Parathyroid adenoma (tissue), 2 donors: Measurements from ENCODE around the gene ZNF236.

ENCODE experiments used
- H2AFZ ChIP-seq: fragments of 300-600 bp; sonication (generic); one replicate; pipeline ENCODE4 v1.7.0; 2017; ENCODE audit warnings: antibody characterized with exemption, mild to moderate bottlenecking
- H3K27ac ChIP-seq: fragments of 300-600 bp; sonication (generic); one replicate; pipeline ENCODE4 v1.7.0; 2017
- H3K27me3 ChIP-seq: fragments of 300-600 bp; sonication (generic); one replicate; pipeline ENCODE4 v1.7.0; 2017; ENCODE audit warnings: low read length; ENCODE audit not compliant: control insufficient read depth, insufficient read depth
- H3K36me3 ChIP-seq: fragments of 300-600 bp; sonication (generic); one replicate; pipeline ENCODE4 v1.7.0; 2017; ENCODE audit warnings: low read length; ENCODE audit not compliant: control insufficient read depth, insufficient read depth
- H3K4me1 ChIP-seq: fragments of 300-600 bp; sonication (generic); one replicate; pipeline ENCODE4 v1.7.0; 2017; ENCODE audit warnings: control low read depth
- H3K4me2 ChIP-seq: fragments of 300-600 bp; sonication (generic); one replicate; pipeline ENCODE4 v1.7.0; 2017; ENCODE audit warnings: low read length
- H3K4me3 ChIP-seq: fragments of 300-600 bp; sonication (generic); one replicate; pipeline ENCODE4 v1.7.0; 2017; ENCODE audit warnings: low read depth, low read length
- H3K79me2 ChIP-seq: fragments of 300-600 bp; sonication (generic); one replicate; pipeline ENCODE4 v1.7.0; 2017; ENCODE audit warnings: control low read depth
- H3K9ac ChIP-seq: fragments of 300-600 bp; sonication (generic); one replicate; pipeline ENCODE4 v1.7.0; 2017; ENCODE audit warnings: mild to moderate bottlenecking
- H3K9me3 ChIP-seq: fragments of 300-600 bp; sonication (generic); one replicate; pipeline ENCODE4 v1.7.0; 2017; ENCODE audit warnings: low read length; ENCODE audit not compliant: control insufficient read depth
- TF ChIP-seq, protein P1 (sequence below): fragments of 300-600 bp; sonication (generic); IDR thresholded peaks from one replicate; pipeline ENCODE4 v1.7.0; 2017; ENCODE audit warnings: antibody characterized with exemption, mild to moderate bottlenecking
- donor health status: primary hyperparathyroidism.

Gene ZNF236

DNA sequence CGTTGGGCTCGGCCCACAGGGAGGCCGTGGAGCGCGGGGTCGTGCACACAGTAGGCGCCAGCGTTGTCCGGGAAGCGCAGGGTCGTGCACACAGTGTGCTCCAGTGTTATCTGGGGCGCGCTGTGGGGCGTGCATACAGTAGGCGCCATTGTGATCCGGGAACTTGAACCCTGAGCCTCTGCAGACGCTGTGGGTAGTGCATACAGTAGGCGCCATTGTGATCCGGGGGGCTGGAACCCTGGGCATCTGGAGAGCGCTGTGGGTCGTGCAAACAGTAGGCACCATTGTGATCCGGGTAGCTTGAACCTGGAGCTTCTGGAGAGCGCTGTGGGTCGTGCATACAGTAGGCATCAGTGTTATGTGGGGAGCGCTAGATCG, 793 bp downstream of the ZNF236 start:
- Histone ChIP-seq H3K79me2 (peaks cover 3% of the 10 kb centered on the region), H3K36me3 (no peaks in the 10 kb centered on the region), H3K27me3 (no peaks in the 10 kb centered on the region), H3K4me1 (peaks cover 2% of the 10 kb centered on the region), H3K27ac (peak overlapping the region; percentile 37), H3K9ac (no peak overlapping the region), H3K9me3 (no peaks in the 10 kb centered on the region), H2AFZ (peak overlapping the region; percentile 56), H3K4me3 (peak overlapping the region; percentile 57), H3K4me2 (peak overlapping the region; percentile 60)
- TF ChIP-seq, protein P1, sequence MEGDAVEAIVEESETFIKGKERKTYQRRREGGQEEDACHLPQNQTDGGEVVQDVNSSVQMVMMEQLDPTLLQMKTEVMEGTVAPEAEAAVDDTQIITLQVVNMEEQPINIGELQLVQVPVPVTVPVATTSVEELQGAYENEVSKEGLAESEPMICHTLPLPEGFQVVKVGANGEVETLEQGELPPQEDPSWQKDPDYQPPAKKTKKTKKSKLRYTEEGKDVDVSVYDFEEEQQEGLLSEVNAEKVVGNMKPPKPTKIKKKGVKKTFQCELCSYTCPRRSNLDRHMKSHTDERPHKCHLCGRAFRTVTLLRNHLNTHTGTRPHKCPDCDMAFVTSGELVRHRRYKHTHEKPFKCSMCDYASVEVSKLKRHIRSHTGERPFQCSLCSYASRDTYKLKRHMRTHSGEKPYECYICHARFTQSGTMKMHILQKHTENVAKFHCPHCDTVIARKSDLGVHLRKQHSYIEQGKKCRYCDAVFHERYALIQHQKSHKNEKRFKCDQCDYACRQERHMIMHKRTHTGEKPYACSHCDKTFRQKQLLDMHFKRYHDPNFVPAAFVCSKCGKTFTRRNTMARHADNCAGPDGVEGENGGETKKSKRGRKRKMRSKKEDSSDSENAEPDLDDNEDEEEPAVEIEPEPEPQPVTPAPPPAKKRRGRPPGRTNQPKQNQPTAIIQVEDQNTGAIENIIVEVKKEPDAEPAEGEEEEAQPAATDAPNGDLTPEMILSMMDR = no peak

DNA sequence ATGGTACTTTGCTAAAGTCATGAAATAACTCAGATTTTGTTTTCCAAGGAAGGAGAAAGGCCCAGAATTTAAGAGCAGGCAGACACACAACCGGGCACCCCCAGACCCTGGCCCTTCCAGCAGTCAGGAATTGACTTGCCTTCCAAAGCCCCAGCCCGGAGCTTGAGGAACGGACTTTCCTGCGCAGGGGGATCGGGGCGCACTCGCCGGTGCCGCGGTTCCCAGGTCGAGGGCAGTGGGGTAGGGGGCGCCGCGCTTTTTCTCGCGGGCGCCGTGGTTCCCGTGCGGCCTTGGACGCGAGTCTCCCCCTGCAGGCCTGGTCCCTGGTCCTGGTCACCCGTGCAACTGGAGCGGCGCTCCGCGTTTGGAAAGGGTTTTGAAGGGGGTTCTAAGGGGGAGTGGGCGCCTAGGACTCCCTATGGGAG, 1.2 kb downstream of the ZNF236 start:
- peak overlapping the region; percentile 57 for H3K4me3 ChIP-seq
- H3K27ac ChIP-seq = no peak overlapping the region
- H3K4me1 ChIP-seq = peaks cover 2% of the 10 kb centered on the region
- H3K9me3 ChIP-seq = no peaks in the 10 kb centered on the region
- H3K4me2 ChIP-seq = no peak overlapping the region
- peak overlapping the region; percentile 56 for H2AFZ ChIP-seq
- TF ChIP-seq, protein P1 = no peak
- no peaks in the 10 kb centered on the region for H3K36me3 ChIP-seq
- peaks cover 3% of the 10 kb centered on the region for H3K79me2 ChIP-seq
- no peak overlapping the region for H3K9ac ChIP-seq
- H3K27me3 ChIP-seq = no peaks in the 10 kb centered on the region

DNA sequence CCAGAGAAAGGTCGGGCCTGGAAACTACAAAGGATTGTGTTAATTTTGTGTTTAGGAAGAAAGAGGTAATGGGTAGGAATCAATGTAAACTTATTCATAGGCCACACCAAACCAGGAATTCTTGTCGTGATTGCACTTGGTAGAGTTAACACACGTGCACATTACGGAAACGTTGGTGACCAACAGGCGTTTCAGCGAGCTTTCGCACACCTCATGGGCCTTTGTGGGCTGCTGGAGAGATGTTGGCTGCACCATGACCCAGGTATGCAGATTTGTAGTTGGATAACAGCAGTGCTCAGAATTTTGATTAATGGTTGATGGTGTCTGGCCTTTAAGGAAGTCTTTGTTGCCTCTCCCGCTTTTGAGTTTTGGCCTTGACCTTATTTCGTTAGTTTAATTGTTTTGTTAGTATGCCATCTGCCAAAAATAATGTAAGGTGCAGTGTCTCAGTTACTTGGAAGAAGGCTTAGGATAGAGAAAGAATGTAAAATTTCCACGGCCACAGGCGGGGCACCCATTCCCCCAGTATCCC, 1.9 kb downstream of the ZNF236 start:
- no peak overlapping the region for H3K9ac ChIP-seq
- H3K4me3 ChIP-seq = no peak overlapping the region

DNA sequence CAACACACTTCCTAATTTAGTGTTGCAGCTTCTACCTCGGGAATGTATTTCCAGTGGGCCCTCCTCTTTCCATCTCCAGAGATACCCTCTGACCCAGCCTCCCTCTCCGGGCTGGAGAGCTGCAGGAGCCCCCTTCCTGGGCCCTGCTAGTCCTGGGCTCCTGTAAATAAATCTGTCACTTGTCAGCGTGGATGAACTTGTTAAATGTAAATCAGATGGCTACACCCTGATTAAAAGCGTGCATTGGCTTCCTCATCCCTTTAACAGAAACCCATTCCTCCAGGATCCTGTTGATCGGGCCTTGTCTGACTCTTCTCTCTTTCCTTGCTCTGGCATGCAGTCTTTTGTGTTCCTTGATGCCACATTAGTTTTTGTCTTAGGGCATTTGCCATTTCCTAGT, 2.4 kb downstream of the ZNF236 start:
- H3K4me1 ChIP-seq = peaks cover 2% of the 10 kb centered on the region
- H3K79me2 ChIP-seq = peaks cover 3% of the 10 kb centered on the region
- TF ChIP-seq, protein P1 = no peak
- no peak overlapping the region for H3K4me2 ChIP-seq
- no peak overlapping the region for H3K4me3 ChIP-seq
- H3K27ac ChIP-seq = no peak overlapping the region
- no peak overlapping the region for H3K9ac ChIP-seq
- H3K36me3 ChIP-seq = no peaks in the 10 kb centered on the region
- no peaks in the 10 kb centered on the region for H3K9me3 ChIP-seq
- H2AFZ ChIP-seq = no peak overlapping the region
- H3K27me3 ChIP-seq = no peaks in the 10 kb centered on the region

More for the DNA sequence above, 1.9 kb downstream of the ZNF236 start:
- TF ChIP-seq, protein P1 = no peak
- H3K27me3 ChIP-seq = no peaks in the 10 kb centered on the region
- no peak overlapping the region for H3K27ac ChIP-seq
- H3K79me2 ChIP-seq = peaks cover 3% of the 10 kb centered on the region
- H3K36me3 ChIP-seq = no peaks in the 10 kb centered on the region
- no peak overlapping the region for H2AFZ ChIP-seq
- peaks cover 2% of the 10 kb centered on the region for H3K4me1 ChIP-seq
- H3K9me3 ChIP-seq = no peaks in the 10 kb centered on the region
- no peak overlapping the region for H3K4me2 ChIP-seq
